ENCODE data around the gene DLGAP1. TPM values are rescaled to one million over a fixed set of nuclear protein-coding genes. Genes with fewer than 3 reads are reported as not detected.

The DLGAP1 gene
- total and polyA plus RNA-seq, 10 of the 15 experiments (the other 5 are each of a cell fraction or from before 2014, with no cell fraction given): 0.23 to 27.6 (median 1.9) TPM

DNA sequence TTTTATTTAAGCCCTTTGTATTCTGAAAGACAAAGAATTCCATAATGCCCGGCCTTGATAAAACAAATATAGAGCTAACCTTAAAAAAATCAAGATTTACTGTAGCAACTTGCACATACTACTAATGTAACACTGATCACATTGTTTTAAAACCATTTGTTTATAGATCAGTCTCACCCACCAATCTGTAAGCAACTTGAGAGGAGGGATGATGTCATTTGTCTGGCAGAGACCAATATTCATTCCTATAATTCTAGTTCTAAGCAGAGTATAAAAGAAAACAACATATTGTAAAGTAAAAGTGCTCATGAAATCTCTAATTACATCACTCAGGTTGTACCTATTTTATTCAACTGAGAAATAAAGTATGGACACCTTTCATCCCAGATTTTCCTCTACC, 624.5 kb downstream of the DLGAP1 start:
- no peak overlapping the region for H3K4me3 ChIP-seq
- intact Hi-C loops (cut with micrococcal nuclease; ENCODE audit: unreplicated experiment): no loop called here
- DNase-seq (ENCODE audit: low read depth, low spot score): no peak
- 55% methylated on average over 1 of the region's 1 CpG for WGBS (ENCODE audit: insufficient coverage, insufficient replicate concordance, low lambda C conversion rate, missing lambda C conversion rate)
- H2AFZ ChIP-seq (ENCODE audit: control insufficient read depth, low read depth, low read length): no peak overlapping the region
- SMC1A ChIA-PET (ENCODE audit: uncharacterized antibody, unreplicated experiment): no interaction called here
- H3K9me3 ChIP-seq (replicated peaks; ENCODE audit: control insufficient read depth, insufficient read depth, low read length): no peaks in the 10 kb centered on the region
- POLR2A ChIA-PET: no interaction called here
- H3K4me1 ChIP-seq (ENCODE audit: control insufficient read depth, insufficient read depth, low read length): no peaks in the 10 kb centered on the region
- H3K36me3 ChIP-seq (ENCODE audit: control insufficient read depth in 2 of 2, insufficient read depth in 2 of 2, low read length in 1 of 2): no peaks in the 10 kb centered on the region
- in situ Hi-C loops (cut with MboI): no loop called here
- RAD21 ChIA-PET (ENCODE audit: unreplicated experiment): no interaction called here
- TF ChIP-seq ZNF217 (IDR thresholded peaks at IDR 0.05) (no peak), SIN3A (IDR thresholded peaks at IDR 0.05; ENCODE audit: low read depth, low read length) (no peak), NBN (IDR thresholded peaks at IDR 0.05) (no peak), CHD2 (IDR thresholded peaks at IDR 0.05; ENCODE audit: borderline replicate concordance, low read depth, low read length) (no peak), IKZF1 (conservative IDR thresholded peaks at IDR 0.05) (no peak), NFYA (IDR thresholded peaks at IDR 0.05; ENCODE audit: borderline replicate concordance, low read depth, low read length) (no peak), EED (IDR thresholded peaks at IDR 0.05; ENCODE audit: low read depth) (no peak), RCOR1 (conservative IDR thresholded peaks at IDR 0.05; ENCODE audit: low read depth, low read length) (no peak)
- TF ChIP-seq, protein P1, sequence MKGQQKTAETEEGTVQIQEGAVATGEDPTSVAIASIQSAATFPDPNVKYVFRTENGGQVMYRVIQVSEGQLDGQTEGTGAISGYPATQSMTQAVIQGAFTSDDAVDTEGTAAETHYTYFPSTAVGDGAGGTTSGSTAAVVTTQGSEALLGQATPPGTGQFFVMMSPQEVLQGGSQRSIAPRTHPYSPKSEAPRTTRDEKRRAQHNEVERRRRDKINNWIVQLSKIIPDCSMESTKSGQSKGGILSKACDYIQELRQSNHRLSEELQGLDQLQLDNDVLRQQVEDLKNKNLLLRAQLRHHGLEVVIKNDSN (IDR thresholded peaks at IDR 0.05; ENCODE audit: borderline replicate concordance, extremely low read length, insufficient read depth, low read depth, low read length): no peak
- TF ChIP-seq, protein P2, sequence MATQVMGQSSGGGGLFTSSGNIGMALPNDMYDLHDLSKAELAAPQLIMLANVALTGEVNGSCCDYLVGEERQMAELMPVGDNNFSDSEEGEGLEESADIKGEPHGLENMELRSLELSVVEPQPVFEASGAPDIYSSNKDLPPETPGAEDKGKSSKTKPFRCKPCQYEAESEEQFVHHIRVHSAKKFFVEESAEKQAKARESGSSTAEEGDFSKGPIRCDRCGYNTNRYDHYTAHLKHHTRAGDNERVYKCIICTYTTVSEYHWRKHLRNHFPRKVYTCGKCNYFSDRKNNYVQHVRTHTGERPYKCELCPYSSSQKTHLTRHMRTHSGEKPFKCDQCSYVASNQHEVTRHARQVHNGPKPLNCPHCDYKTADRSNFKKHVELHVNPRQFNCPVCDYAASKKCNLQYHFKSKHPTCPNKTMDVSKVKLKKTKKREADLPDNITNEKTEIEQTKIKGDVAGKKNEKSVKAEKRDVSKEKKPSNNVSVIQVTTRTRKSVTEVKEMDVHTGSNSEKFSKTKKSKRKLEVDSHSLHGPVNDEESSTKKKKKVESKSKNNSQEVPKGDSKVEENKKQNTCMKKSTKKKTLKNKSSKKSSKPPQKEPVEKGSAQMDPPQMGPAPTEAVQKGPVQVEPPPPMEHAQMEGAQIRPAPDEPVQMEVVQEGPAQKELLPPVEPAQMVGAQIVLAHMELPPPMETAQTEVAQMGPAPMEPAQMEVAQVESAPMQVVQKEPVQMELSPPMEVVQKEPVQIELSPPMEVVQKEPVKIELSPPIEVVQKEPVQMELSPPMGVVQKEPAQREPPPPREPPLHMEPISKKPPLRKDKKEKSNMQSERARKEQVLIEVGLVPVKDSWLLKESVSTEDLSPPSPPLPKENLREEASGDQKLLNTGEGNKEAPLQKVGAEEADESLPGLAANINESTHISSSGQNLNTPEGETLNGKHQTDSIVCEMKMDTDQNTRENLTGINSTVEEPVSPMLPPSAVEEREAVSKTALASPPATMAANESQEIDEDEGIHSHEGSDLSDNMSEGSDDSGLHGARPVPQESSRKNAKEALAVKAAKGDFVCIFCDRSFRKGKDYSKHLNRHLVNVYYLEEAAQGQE (IDR thresholded peaks at IDR 0.05; ENCODE audit: low read depth, low read length): no peak
- no peaks in the 10 kb centered on the region for H3K27me3 ChIP-seq (replicated peaks in 1 of 2; ENCODE audit: control insufficient read depth in 2 of 2, insufficient read depth in 2 of 2, low read length in 1 of 2)
- no peak overlapping the region for H3K27ac ChIP-seq (ENCODE audit: control insufficient read depth, insufficient read depth)
- no TSS peak for BruUV-seq (replicated peaks)
- CTCF ChIA-PET: no interaction called here
- FAIRE-seq: no peak
- ATAC-seq: no peak
- no peaks in the 10 kb centered on the region for H3K79me2 ChIP-seq (ENCODE audit: control insufficient read depth, insufficient read depth, low read length)
- no peaks in the 10 kb centered on the region for H4K20me1 ChIP-seq (ENCODE audit: control insufficient read depth, insufficient read depth)
- H3K4me2 ChIP-seq (ENCODE audit: control insufficient read depth, insufficient read depth): no peak overlapping the region
- H3K9ac ChIP-seq (ENCODE audit: control insufficient read depth, insufficient read depth, low read length): no peak overlapping the region
